OCI-LY3 (cell line): ENCODE measurements around the gene OTOG.

ENCODE experiments used
- H2AFZ ChIP-seq: fragments of 200-600, 300-600 bp; shearing (Covaris generic); 2 replicates; pipeline ENCODE4 v1.6.0; 2014; ENCODE audit warnings: antibody characterized with exemption, low read depth, low read length
- H3K27ac ChIP-seq: fragments of 200-600, 300-600 bp; sonication (generic); 2 replicates; pipeline ENCODE4 v1.5.1; 2014; ENCODE audit warnings: mild to moderate bottlenecking, low read length, moderate library complexity, mixed read lengths
- H3K27me3 ChIP-seq: fragments of 200-600, 300-600 bp; sonication (generic); 2 replicates; pipeline ENCODE4 v1.6.1; 2014; ENCODE audit warnings: low read depth, low read length, mixed read lengths
- H3K36me3 ChIP-seq: fragments of 200-600, 300-600 bp; sonication (generic); replicated peaks from 2 replicates; pipeline ENCODE3; 2014; ENCODE audit warnings: low read depth, low read length, mixed read lengths
- H3K4me1 ChIP-seq: fragments of 300-600, 200-600 bp; sonication (generic); 2 replicates; pipeline ENCODE4 v1.6.1; 2014; ENCODE audit warnings: low read length, mixed read lengths
- H3K4me2 ChIP-seq: fragments of 200-600, 300-600 bp; sonication (generic); 2 replicates; pipeline ENCODE4 v1.6.1; 2014; ENCODE audit warnings: low read length, mixed read lengths
- H3K4me3 ChIP-seq: fragments of 300-600, 200-600 bp; sonication (generic); 2 replicates; pipeline ENCODE4 v1.5.1; 2014; ENCODE audit warnings: antibody characterized with exemption, mild to moderate bottlenecking, low read length, moderate library complexity
- H3K79me2 ChIP-seq: fragments of 300-600, 200-600 bp; shearing (Covaris generic); 2 replicates; pipeline ENCODE4 v1.6.1; 2014; ENCODE audit warnings: mild to moderate bottlenecking, low read length, mixed read lengths
- H3K9ac ChIP-seq: fragments of 300-600, 200-600 bp; shearing (Covaris generic); 2 replicates; pipeline ENCODE4 v1.6.0; 2014; ENCODE audit warnings: mild to moderate bottlenecking, low read length, moderate library complexity
- H3K9me3 ChIP-seq: fragments of 200-600, 300-600 bp; shearing (Covaris generic); 2 replicates; pipeline ENCODE4 v1.6.1; 2014; ENCODE audit warnings: low read length, mixed read lengths; ENCODE audit not compliant: insufficient read depth
- H4K20me1 ChIP-seq: fragments of 200-600, 300-600 bp; sonication (generic); 2 replicates; pipeline ENCODE4 v1.6.1; 2016; ENCODE audit warnings: low read length, mixed read lengths; ENCODE audit not compliant: insufficient read depth
- EZH2phosphoT487 ChIP-seq: fragments of 200-600 bp; shearing (Covaris generic); IDR thresholded peaks from 2 replicates; pipeline ENCODE4 v1.6.1; 2018; ENCODE audit warnings: antibody characterized with exemption, mixed run types, low read depth
- TF ChIP-seq, protein P1 (sequence below): fragments of 200-600, 300-600 bp; sonication (generic); IDR thresholded peaks from 2 replicates; pipeline ENCODE4 v1.5.1; 2014; ENCODE audit warnings: antibody characterized with exemption, low read length, low read depth

Gene OTOG

DNA sequence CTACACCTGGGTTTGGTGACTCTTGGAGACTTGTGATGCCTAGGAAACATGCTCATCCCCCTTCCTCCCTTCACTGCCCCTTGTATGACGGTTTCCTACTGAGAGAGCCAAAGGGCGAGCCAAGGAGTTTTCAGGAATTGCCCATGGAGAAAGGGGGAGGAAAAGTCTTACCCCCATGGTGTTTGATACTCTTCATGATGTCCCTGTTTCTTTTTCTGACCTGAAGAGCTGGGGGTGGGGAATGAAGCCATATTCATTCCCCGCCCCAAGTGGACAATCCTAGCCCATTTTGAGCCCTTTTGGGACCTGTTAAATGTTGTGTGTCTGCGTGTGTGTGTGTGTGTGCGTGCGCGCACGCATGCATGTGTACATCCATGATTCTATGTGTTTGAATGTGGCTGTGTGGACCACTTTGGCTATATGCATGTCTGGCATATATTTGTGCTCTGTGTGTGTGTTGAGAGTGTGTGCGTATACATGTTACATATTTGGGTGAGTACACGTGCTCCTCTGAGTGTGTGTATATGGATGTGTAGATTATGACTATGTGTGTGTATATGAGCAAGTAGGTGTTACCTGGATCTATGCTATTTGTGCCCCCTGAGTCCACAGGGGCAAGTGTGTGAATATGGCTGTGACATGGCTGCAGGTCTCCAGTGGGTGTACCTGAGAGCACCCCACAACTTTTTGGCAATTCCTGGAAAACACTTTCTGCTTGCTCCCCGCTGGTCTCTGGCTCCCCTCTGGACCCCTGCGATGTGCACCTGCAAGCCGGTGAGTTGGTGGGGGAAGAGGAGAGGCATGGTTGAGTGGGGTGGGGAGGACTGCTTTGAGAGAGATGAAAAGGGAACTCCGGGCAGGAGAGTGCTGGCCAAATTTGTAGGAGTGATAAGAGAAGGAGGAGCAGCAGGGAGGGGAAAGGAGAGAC is 24.6 kb downstream of the OTOG start:
- H3K4me1 ChIP-seq: peaks cover 11% of the 10 kb centered on the region; the same call in 1 of the 2 replicates

DNA sequence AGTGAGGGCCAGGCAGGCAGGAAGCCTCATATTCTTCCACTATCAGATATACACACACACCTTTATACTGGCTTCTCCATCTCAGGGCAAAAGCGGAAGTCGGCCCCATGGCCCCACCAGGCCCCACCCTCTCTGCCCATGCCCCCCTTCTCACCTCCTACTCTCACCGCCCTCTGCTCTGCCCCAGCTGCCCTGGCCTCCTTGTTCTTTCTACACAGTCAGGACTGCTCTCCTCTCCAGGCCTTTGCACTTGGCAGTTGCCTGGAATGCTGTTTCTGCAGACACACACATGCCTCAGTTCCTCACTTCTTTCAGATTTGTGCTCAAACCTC is 25.3 kb downstream of the OTOG start:
- Histone ChIP-seq H4K20me1 (no peaks in the 10 kb centered on the region), H3K27me3 (no peaks in the 10 kb centered on the region), H3K9me3 (no peaks in the 10 kb centered on the region), H3K79me2 (no peaks in the 10 kb centered on the region), H3K4me3 (no peak overlapping the region), H3K9ac (no peak overlapping the region), H2AFZ (no peak overlapping the region), H3K4me2 (no peak overlapping the region), H3K27ac (no peak overlapping the region), H3K4me1 (peaks cover 7% of the 10 kb centered on the region; the same call in 1 of the 2 replicates), H3K36me3 (no peaks in the 10 kb centered on the region)
- no peak for TF ChIP-seq EZH2phosphoT487
- TF ChIP-seq, protein P1, sequence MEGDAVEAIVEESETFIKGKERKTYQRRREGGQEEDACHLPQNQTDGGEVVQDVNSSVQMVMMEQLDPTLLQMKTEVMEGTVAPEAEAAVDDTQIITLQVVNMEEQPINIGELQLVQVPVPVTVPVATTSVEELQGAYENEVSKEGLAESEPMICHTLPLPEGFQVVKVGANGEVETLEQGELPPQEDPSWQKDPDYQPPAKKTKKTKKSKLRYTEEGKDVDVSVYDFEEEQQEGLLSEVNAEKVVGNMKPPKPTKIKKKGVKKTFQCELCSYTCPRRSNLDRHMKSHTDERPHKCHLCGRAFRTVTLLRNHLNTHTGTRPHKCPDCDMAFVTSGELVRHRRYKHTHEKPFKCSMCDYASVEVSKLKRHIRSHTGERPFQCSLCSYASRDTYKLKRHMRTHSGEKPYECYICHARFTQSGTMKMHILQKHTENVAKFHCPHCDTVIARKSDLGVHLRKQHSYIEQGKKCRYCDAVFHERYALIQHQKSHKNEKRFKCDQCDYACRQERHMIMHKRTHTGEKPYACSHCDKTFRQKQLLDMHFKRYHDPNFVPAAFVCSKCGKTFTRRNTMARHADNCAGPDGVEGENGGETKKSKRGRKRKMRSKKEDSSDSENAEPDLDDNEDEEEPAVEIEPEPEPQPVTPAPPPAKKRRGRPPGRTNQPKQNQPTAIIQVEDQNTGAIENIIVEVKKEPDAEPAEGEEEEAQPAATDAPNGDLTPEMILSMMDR: no peak

More for the DNA sequence above, 24.6 kb downstream of the OTOG start:
- Histone ChIP-seq H3K9ac (no peak overlapping the region), H3K4me3 (no peak overlapping the region), H3K9me3 (no peaks in the 10 kb centered on the region), H3K27ac (no peak overlapping the region), H3K27me3 (no peaks in the 10 kb centered on the region), H4K20me1 (no peaks in the 10 kb centered on the region), H3K36me3 (no peaks in the 10 kb centered on the region), H3K79me2 (no peaks in the 10 kb centered on the region), H3K4me2 (no peak overlapping the region), H2AFZ (no peak overlapping the region)
- TF ChIP-seq EZH2phosphoT487: no peak
- TF ChIP-seq, protein P1: no peak

DNA sequence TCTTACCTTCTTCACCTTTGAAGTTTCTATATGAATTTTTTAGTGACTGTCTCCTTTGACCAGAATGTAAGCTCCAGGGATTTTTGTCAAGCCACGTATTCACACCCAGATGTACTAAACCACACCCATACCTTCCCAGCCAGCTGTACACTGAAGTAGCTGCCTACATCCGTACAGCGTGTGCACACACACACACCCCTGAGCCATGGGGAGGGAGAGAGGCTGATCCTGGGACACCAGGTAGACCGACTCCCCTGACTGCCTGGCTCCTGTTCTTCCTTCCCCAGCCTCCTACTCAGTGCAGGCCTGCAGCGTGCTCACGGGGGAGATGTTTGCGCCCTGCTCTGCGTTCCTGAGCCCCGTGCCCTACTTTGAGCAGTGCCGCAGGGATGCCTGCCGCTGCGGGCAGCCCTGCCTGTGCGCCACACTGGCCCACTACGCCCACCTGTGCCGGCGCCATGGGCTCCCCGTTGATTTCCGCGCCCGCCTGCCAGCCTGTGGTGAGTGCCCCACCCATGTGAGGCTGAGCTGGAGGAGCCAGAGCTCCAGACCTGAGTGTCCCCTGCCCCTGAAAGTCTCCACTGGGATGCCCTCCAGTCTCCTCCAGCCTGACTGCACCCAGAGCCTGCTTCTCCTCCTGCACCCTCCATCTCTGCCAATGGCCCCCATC is 25.9 kb downstream of the OTOG start:
- H3K27me3 ChIP-seq: no peaks in the 10 kb centered on the region
- H3K4me1 ChIP-seq: peaks cover 7% of the 10 kb centered on the region; the same call in 1 of the 2 replicates
- TF ChIP-seq, protein P1: no peak
- TF ChIP-seq EZH2phosphoT487: no peak
- H3K36me3 ChIP-seq: no peaks in the 10 kb centered on the region
- no peaks in the 10 kb centered on the region for H3K79me2 ChIP-seq
- H3K9me3 ChIP-seq: no peaks in the 10 kb centered on the region
- no peak overlapping the region for H2AFZ ChIP-seq
- no peak overlapping the region for H3K4me3 ChIP-seq
- no peak overlapping the region for H3K9ac ChIP-seq
- no peak overlapping the region for H3K27ac ChIP-seq
- H4K20me1 ChIP-seq: no peaks in the 10 kb centered on the region
- no peak overlapping the region for H3K4me2 ChIP-seq

DNA sequence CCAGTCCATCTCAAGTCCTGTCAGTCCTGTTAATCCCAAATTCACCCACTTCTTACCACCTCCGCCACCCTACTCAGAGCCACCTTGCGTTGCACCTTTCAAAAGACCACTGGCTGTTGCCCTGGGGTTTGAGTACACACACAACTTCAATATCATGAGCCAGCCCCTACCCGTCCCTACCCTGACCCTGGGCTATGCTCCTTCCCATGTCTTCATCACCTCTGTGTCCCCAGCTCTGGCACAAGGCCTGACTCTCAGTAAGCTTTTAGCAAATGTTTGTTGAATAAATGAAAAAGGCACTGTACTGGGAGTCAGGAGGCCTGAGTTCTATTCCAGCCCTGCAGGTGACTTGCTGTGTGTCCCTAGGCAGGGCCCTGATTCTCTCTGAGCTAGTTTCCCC is 26.5 kb downstream of the OTOG start:
- Histone ChIP-seq H3K27me3 (no peaks in the 10 kb centered on the region), H2AFZ (no peak overlapping the region), H3K36me3 (no peaks in the 10 kb centered on the region), H3K9me3 (no peaks in the 10 kb centered on the region), H3K4me2 (no peak overlapping the region), H3K4me1 (peaks cover 7% of the 10 kb centered on the region; the same call in 1 of the 2 replicates), H3K9ac (no peak overlapping the region), H3K79me2 (no peaks in the 10 kb centered on the region), H3K27ac (no peak overlapping the region), H3K4me3 (no peak overlapping the region), H4K20me1 (no peaks in the 10 kb centered on the region)
- TF ChIP-seq, protein P1: no peak
- TF ChIP-seq EZH2phosphoT487: no peak
